AG04449 (cell line): ENCODE data around the gene UGDH.
"Not testable (repeated sequence)": the region's sequence is repeated elsewhere in the genome, so short reads cannot be mapped to it uniquely, and the experiment has no call there.

Source experiments
- CTCF ChIA-PET: fragments of 350-600 bp; formaldehyde crosslinking; extraction: SDS; loops from one replicate; lab custom pipeline; 2021; ENCODE audit warnings: antibody characterized with exemption; lab: Yijun Ruan, JAX
- POLR2A ChIA-PET: fragments of 400-600, 350-600 bp; formaldehyde crosslinking; extraction: SDS; loops from one replicate; lab custom pipeline; 2020; ENCODE audit warnings: antibody characterized with exemption, inconsistent platforms; lab: Yijun Ruan, JAX
- DNase-seq: peaks from one replicate; pipeline ENCODE4 v3.0.0-alpha.2; 2010; ENCODE audit warnings: low read depth, low spot score
- H3K4me3 ChIP-seq: 2 replicates; pipeline ENCODE4 v1.5.1; 2011; ENCODE audit warnings: low read depth, mild to moderate bottlenecking, control low read depth, low read length
- CTCF ChIP-seq: IDR thresholded peaks from one replicate; pipeline ENCODE4 v1.5.1; 2011; ENCODE audit warnings: mild to moderate bottlenecking, moderate library complexity, low read length, control low read depth, inconsistent platforms; ENCODE audit not compliant: insufficient read depth; ENCODE audit errors: missing control alignments

UGDH gene

GRCh38 chr4:39539089-39539611, 11.9 kb upstream of the UGDH start:
- no peak for TF ChIP-seq CTCF
- ChIA-PET POLR2A (interaction anchor here (0.6 kb wide), 1 partner anchor 414 kb away, joined by 3 read pairs; no protein-coding TSS in a partner anchor), CTCF (interaction anchor here (0.7 to 1.2 kb wide), 2 partner anchors 12 to 70 kb away, joined by 3 read pairs; partner anchors contain the start of gene UGDH)
- no peak for DNase-seq
- no peak overlapping the region for H3K4me3 ChIP-seq

GRCh38 chr4:39533541-39533940, 6.3 kb upstream of the UGDH start:
- ChIA-PET POLR2A (no interaction called here), CTCF (no interaction called here)
- no peak for DNase-seq
- TF ChIP-seq CTCF: no peak
- no peak overlapping the region for H3K4me3 ChIP-seq

GRCh38 chr4:39532237-39532636, 5.0 kb upstream of the UGDH start:
- DNase-seq, H3K4me3 ChIP-seq, POLR2A ChIA-PET: not testable (repeated sequence)
- CTCF ChIA-PET: interaction anchor here (0.9 kb wide), 1 partner anchor 368 kb away, joined by 3 read pairs; no protein-coding TSS in a partner anchor

GRCh38 chr4:39530682-39531081, 3.4 kb upstream of the UGDH start:
- ChIA-PET CTCF (no interaction called here), POLR2A (no interaction called here)
- no peak for TF ChIP-seq CTCF
- DNase-seq: no peak
- H3K4me3 ChIP-seq: no peak overlapping the region

- ChIA-PET POLR2A (no interaction called here), CTCF (interaction anchor here (1.4 kb wide), 1 partner anchor 60 kb away, joined by 4 read pairs; no protein-coding TSS in a partner anchor)
- no peak for TF ChIP-seq CTCF
- no peak for DNase-seq
- no peak overlapping the region for H3K4me3 ChIP-seq
These were observed 2.3 kb upstream of the UGDH start for GRCh38 chr4:39529534-39529933.

- DNase-seq: no peak
- peak overlapping the region; percentile 93 for H3K4me3 ChIP-seq
- CTCF ChIA-PET: interaction anchor here (5.0 kb wide), 1 partner anchor 59 kb away, joined by 21 read pairs; no protein-coding TSS in a partner anchor
- TF ChIP-seq CTCF: no peak
- POLR2A ChIA-PET: interaction anchor here (1.0 to 3.7 kb wide), 5 partner anchors 17 to 110 kb away, joined by 3 to 87 read pairs (median 6); partner anchors contain the start of gene SMIM14
These were observed 824 bp upstream of the UGDH start for GRCh38 chr4:39528061-39528465.
